NB4 (cell line): Measurements from ENCODE around the gene EMX1.

ENCODE experiments used
- DNase-seq: peaks from one replicate; pipeline ENCODE4 v3.0.0; 2010; ENCODE audit warnings: low read depth
- H3K4me3 ChIP-seq: one replicate; pipeline ENCODE4 v1.5.1; 2011; ENCODE audit warnings: mild to moderate bottlenecking, low read depth, low read length, moderate library complexity
- MYC ChIP-seq: IDR thresholded peaks from 2 replicates; pipeline ENCODE4 v1.6.1; 2011; ENCODE audit warnings: low read depth, low read length
- POLR2A ChIP-seq: IDR thresholded peaks from 2 replicates; pipeline ENCODE4 v1.6.1; 2011; ENCODE audit warnings: mild to moderate bottlenecking; ENCODE audit not compliant: insufficient read length; ENCODE audit errors: extremely low read depth
- TF ChIP-seq, protein P1 (sequence below): IDR thresholded peaks from one replicate; pipeline ENCODE4 v1.5.1; 2012; ENCODE audit warnings: low read depth, low read length
- TF ChIP-seq, protein P2 (sequence below): IDR thresholded peaks from 2 replicates; pipeline ENCODE4 v1.6.1; 2011; ENCODE audit warnings: low read depth, low read length

The EMX1 gene

DNA sequence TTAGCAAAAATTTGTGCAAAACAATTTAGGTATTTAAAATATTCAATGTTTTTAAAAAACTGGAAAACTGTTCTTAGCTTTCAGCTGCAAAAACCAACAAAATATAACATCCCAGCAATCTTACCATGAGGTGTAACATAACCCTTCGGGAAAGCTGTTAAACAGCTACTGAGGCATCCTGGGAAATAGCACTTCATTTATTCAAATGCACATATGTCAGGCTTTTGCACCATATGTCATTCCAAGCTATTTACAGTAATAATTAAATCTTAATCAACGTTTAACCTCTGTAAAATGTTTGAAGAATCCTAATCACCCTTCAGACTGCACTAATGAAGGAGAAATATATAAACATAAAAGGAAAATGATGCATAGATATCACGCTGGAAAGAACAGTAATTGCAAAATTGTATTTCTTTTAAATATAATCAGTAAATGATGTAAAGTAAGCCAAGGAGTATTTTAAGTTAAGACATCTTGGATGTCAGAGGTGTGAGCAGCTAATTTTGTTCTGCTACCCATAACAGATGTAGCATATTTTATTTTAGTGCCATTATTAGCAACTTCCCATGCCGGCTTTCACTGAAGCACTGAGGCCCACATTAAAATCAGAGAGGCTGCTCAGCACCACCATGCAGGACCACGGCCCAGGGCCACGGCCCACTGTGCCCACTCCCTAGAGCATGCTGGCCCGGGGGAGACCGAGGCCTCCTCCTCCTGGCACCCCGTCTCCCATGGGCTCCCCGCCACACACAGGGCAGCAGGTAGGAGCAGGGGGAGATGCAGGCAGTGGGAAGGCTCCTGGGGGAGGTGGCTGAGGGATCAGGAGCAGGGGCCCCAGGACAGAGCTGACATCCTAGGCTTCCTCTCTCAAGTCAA lies 30.9 kb downstream of the EMX1 start:
- H3K4me3 ChIP-seq = no peak overlapping the region
- TF ChIP-seq POLR2A (no peak), MYC (no peak)
- TF ChIP-seq, protein P1, sequence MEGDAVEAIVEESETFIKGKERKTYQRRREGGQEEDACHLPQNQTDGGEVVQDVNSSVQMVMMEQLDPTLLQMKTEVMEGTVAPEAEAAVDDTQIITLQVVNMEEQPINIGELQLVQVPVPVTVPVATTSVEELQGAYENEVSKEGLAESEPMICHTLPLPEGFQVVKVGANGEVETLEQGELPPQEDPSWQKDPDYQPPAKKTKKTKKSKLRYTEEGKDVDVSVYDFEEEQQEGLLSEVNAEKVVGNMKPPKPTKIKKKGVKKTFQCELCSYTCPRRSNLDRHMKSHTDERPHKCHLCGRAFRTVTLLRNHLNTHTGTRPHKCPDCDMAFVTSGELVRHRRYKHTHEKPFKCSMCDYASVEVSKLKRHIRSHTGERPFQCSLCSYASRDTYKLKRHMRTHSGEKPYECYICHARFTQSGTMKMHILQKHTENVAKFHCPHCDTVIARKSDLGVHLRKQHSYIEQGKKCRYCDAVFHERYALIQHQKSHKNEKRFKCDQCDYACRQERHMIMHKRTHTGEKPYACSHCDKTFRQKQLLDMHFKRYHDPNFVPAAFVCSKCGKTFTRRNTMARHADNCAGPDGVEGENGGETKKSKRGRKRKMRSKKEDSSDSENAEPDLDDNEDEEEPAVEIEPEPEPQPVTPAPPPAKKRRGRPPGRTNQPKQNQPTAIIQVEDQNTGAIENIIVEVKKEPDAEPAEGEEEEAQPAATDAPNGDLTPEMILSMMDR = no peak
- TF ChIP-seq, protein P2, sequence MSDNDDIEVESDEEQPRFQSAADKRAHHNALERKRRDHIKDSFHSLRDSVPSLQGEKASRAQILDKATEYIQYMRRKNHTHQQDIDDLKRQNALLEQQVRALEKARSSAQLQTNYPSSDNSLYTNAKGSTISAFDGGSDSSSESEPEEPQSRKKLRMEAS = no peak
- no peak for DNase-seq

GRCh38 chr2:72949045-72949444 lies 31.7 kb downstream of the EMX1 start:
- DNase-seq = no peak
- TF ChIP-seq, protein P2 = no peak
- TF ChIP-seq MYC = no peak
- TF ChIP-seq, protein P1 = no peak
- no peak for TF ChIP-seq POLR2A
- H3K4me3 ChIP-seq = no peak overlapping the region

DNA sequence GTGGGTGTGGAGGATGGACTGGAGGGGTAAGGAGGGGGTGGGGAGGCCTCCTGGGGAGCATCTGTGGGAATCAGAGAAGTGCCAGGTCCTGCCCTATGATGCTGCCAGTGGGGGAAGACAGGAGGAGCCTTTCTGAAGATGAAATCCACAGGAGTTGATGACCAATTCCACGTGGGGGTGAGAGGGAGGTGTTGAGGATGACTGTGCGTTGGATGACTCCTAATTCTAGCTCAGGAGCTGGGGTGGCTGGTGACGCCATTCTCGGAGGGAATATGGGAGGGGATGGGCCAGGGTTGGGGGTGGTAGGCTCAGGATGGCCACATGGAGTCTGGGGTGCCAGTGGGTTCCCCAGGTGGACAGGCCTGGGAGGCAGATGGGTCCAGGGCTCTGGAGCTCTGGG lies 32.3 kb downstream of the EMX1 start:
- no peak overlapping the region for H3K4me3 ChIP-seq
- DNase-seq = no peak
- no peak for TF ChIP-seq POLR2A
- no peak for TF ChIP-seq MYC
- TF ChIP-seq, protein P1 = no peak
- TF ChIP-seq, protein P2 = no peak

- no peak for DNase-seq
- H3K4me3 ChIP-seq = no peak overlapping the region
- TF ChIP-seq MYC (no peak), POLR2A (no peak)
- TF ChIP-seq, protein P2 = no peak
Measured at GRCh38 chr2:72950558-72951255, 33.4 kb downstream of the EMX1 start.

DNA sequence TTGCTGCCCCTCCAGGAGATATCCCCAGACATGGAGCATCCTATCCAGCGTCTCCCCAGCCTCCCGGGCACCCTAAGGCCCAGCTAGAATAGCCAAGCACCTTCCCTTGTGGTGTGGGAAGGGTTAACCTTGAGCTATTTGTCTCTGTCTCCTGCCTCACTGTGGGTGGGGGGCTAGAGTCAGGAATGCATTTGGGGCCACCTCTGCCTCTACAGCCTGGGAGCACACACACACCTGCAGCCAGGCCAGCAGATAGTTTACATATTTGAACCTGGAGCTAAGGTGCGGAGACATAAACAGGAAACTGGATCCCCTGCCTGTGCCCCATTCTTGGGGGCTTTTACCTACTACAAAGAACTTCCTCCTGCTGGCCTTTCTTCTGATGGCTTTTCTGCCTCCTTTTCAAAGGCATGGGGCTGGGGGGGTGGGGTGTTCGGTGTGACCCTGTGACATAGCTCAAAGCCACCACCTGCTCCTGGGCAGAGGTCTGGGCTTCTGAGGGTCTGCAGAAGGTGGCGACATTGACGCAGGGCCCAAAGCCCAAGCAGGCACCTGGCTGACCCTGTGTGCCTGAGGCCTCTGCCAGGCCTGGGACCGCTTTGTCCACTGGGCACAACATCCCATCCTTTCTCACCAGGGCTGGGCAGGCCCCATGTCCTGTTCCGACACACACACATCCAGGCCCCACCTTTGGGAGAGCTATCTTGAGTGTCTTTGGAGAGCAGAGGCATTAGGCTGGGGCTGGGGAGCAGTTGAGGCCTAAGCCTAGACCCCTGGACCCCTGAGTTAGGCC lies 34.2 kb downstream of the EMX1 start:
- TF ChIP-seq MYC = no peak
- TF ChIP-seq, protein P2 = no peak
- no peak for TF ChIP-seq POLR2A
- TF ChIP-seq, protein P1 = no peak
- no peak for DNase-seq
- no peak overlapping the region for H3K4me3 ChIP-seq

GRCh38 chr2:72952110-72952823 lies 34.9 kb downstream of the EMX1 start:
- TF ChIP-seq, protein P1 = no peak
- TF ChIP-seq, protein P2 = no peak
- TF ChIP-seq MYC (no peak), POLR2A (no peak)
- no peak for DNase-seq
- H3K4me3 ChIP-seq = no peak overlapping the region
